OCI-LY1 (cell line): ENCODE results near the gene SVIP.

Source experiments
- CTCF ChIP-seq: fragments of 200-600 bp; sonication (generic), shearing (Covaris generic); IDR thresholded peaks from 2 replicates; pipeline ENCODE4 v1.5.1; 2017; ENCODE audit warnings: mild to moderate bottlenecking, antibody characterized with exemption, low read length, moderate library complexity, mixed read lengths
- EZH2 ChIP-seq: fragments of 200-600 bp; sonication (generic), shearing (Covaris generic); IDR thresholded peaks from 2 replicates; pipeline ENCODE4 v1.8.0; 2017; ENCODE audit warnings: borderline replicate concordance, mixed run types, mild to moderate bottlenecking, antibody characterized with exemption, low read length, moderate library complexity, mixed read lengths

GRCh38 chr11:22787551-22788162, 41.9 kb downstream of the SVIP start:
- TF ChIP-seq EZH2 (no peak), CTCF (peak; percentile 68)
